Measurements from ENCODE around the gene SORCS2.

DNA sequence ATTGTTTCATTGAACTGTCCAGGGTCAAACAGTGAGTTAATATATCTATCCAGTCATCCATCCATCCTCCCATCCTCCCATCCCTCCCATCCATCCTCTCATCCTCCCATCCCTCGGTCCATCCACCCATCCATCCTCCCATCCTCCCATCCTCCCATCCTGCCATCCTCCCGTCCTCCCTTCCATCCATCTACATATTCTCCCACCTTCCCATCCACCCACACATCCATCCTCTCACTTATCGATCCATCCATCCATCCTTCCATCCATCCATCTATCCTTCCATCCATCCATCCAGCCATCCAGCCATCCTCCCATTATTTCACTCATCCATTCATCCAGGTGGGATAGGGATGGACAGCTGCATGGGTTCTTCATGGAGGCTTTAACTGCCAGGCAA lies 277.8 kb downstream of the SORCS2 start:
- TF ChIP-seq RFX5 (IDR thresholded peaks at IDR 0.05; ENCODE audit: low read length) (no peak), CTCF (IDR thresholded peaks at IDR 0.05) (no peak)
- TF ChIP-seq, protein P1, sequence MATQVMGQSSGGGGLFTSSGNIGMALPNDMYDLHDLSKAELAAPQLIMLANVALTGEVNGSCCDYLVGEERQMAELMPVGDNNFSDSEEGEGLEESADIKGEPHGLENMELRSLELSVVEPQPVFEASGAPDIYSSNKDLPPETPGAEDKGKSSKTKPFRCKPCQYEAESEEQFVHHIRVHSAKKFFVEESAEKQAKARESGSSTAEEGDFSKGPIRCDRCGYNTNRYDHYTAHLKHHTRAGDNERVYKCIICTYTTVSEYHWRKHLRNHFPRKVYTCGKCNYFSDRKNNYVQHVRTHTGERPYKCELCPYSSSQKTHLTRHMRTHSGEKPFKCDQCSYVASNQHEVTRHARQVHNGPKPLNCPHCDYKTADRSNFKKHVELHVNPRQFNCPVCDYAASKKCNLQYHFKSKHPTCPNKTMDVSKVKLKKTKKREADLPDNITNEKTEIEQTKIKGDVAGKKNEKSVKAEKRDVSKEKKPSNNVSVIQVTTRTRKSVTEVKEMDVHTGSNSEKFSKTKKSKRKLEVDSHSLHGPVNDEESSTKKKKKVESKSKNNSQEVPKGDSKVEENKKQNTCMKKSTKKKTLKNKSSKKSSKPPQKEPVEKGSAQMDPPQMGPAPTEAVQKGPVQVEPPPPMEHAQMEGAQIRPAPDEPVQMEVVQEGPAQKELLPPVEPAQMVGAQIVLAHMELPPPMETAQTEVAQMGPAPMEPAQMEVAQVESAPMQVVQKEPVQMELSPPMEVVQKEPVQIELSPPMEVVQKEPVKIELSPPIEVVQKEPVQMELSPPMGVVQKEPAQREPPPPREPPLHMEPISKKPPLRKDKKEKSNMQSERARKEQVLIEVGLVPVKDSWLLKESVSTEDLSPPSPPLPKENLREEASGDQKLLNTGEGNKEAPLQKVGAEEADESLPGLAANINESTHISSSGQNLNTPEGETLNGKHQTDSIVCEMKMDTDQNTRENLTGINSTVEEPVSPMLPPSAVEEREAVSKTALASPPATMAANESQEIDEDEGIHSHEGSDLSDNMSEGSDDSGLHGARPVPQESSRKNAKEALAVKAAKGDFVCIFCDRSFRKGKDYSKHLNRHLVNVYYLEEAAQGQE (IDR thresholded peaks at IDR 0.05; ENCODE audit: low read depth, low read length) = no peak
- TF ChIP-seq, protein P2, sequence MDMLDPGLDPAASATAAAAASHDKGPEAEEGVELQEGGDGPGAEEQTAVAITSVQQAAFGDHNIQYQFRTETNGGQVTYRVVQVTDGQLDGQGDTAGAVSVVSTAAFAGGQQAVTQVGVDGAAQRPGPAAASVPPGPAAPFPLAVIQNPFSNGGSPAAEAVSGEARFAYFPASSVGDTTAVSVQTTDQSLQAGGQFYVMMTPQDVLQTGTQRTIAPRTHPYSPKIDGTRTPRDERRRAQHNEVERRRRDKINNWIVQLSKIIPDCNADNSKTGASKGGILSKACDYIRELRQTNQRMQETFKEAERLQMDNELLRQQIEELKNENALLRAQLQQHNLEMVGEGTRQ (IDR thresholded peaks at IDR 0.05; ENCODE audit: borderline replicate concordance, low read depth, low read length) = no peak

Data from SK-N-SH (cell line).